SK-N-SH (cell line): ENCODE results near the gene PCDHGB1. TPM values are rescaled to one million over a fixed set of nuclear protein-coding genes. Genes with fewer than 3 reads are reported as not detected.
"Not testable (repeated sequence)": the region's sequence is repeated elsewhere in the genome, so short reads cannot be mapped to it uniquely, and the experiment has no call there.

Experiments
- CTCF ChIA-PET: fragments of 300-600, 350-600 bp; formaldehyde crosslinking; extraction: SDS; loops from one replicate; lab custom pipeline; 2021; lab: Yijun Ruan, JAX
- POLR2A ChIA-PET: fragments of 350-600 bp; sonication (Branson Sonifier 250); formaldehyde crosslinking; extraction: SDS; loops from one replicate; lab custom pipeline; 2020; ENCODE audit warnings: antibody characterized with exemption, inconsistent platforms; lab: Yijun Ruan, JAX
- DNase-seq: peaks from one replicate; pipeline ENCODE4 v3.0.0; 2012
- H2AFZ ChIP-seq: fragments of 200-600 bp; sonication (generic); 2 replicates; pipeline ENCODE4 v1.8.1; 2016; ENCODE audit warnings: antibody characterized with exemption, mild to moderate bottlenecking, low read depth
- H3F3A ChIP-seq: fragments of 200-600 bp; sonication (generic); replicated peaks from 2 replicates; pipeline ENCODE3; 2016; ENCODE audit warnings: antibody characterized with exemption, mild to moderate bottlenecking; ENCODE audit not compliant: insufficient read depth
- H3K27ac ChIP-seq, 2 experiments: fragments of 200-500 bp in 1 of 2; fragments of 200-600 bp in 1 of 2; sonication (Bioruptor generic) in 1 of 2; sonication (generic), shearing (Covaris generic) in 1 of 2; 2 replicates each; pipeline versions ENCODE4 v1.5.1 to v1.6.1; 2014 to 2016; ENCODE audit warnings: low read depth in 2 of 2, inconsistent platforms in 1 of 2, low read length in 1 of 2, mild to moderate bottlenecking in 1 of 2, mixed read lengths in 1 of 2
- H3K27me3 ChIP-seq: fragments of 200-600 bp; sonication (generic), shearing (Covaris generic); 2 replicates; pipeline ENCODE4 v1.6.1; 2016; ENCODE audit warnings: mixed run types; ENCODE audit not compliant: insufficient read depth
- H3K36me3 ChIP-seq, 2 experiments: fragments of 200-500 bp in 1 of 2; fragments of 200-600 bp in 1 of 2; sonication (Bioruptor generic) in 1 of 2; sonication (generic) in 1 of 2; replicated peaks in 1 of 2; 2 replicates each; pipeline versions ENCODE3 to v1.5.1; 2014 to 2016; ENCODE audit warnings: low read length in 1 of 2, mild to moderate bottlenecking in 1 of 2; ENCODE audit not compliant: insufficient read depth in 2 of 2, control insufficient read depth in 1 of 2
- H3K4me1 ChIP-seq, 2 experiments: fragments of 200-500 bp in 1 of 2; fragments of 200-600 bp in 1 of 2; sonication (Bioruptor generic) in 1 of 2; sonication (generic), shearing (Covaris generic) in 1 of 2; 2 replicates each; pipeline versions ENCODE4 v1.5.1 to v1.6.1; 2014 to 2016; ENCODE audit warnings: low read depth in 1 of 2, low read length in 1 of 2, mixed run types in 1 of 2; ENCODE audit not compliant: insufficient read depth in 2 of 2, control insufficient read depth in 1 of 2
- H3K4me2 ChIP-seq: fragments of 200-600 bp; sonication (generic), shearing (Covaris generic); 2 replicates; pipeline ENCODE4 v1.6.1; 2017; ENCODE audit warnings: mixed run types
- H3K4me3 ChIP-seq, 2 experiments: fragments of 200-500 bp in 1 of 2; fragments of 200-600 bp in 1 of 2; sonication (Bioruptor generic) in 1 of 2; sonication (generic), shearing (Covaris generic) in 1 of 2; 2 replicates each; pipeline versions ENCODE4 v1.5.1 to v1.8.1; 2014 to 2016; ENCODE audit warnings: low read depth in 2 of 2, inconsistent platforms in 1 of 2, low read length in 1 of 2, mild to moderate bottlenecking in 1 of 2, mixed read lengths in 1 of 2, moderate library complexity in 1 of 2
- H3K79me2 ChIP-seq: fragments of 200-600 bp; sonication (generic); 2 replicates; pipeline ENCODE4 v1.8.1; 2017; ENCODE audit warnings: mild to moderate bottlenecking; ENCODE audit not compliant: insufficient read depth
- H3K9ac ChIP-seq: fragments of 200-600 bp; sonication (generic); 2 replicates; pipeline ENCODE4 v1.6.1; 2017; ENCODE audit warnings: mixed run types
- H3K9me2 ChIP-seq: fragments of 200-600 bp; sonication (generic); 2 replicates; pipeline ENCODE4 v1.6.1; 2017; ENCODE audit warnings: mixed run types
- H3K9me3 ChIP-seq: fragments of 200-600 bp; sonication (generic); 2 replicates; pipeline ENCODE4 v1.6.1; 2017; ENCODE audit warnings: mixed run types, mild to moderate bottlenecking, moderate library complexity
- H4K20me1 ChIP-seq: fragments of 200-600 bp; sonication (generic); 2 replicates; pipeline ENCODE4 v1.6.1; 2017; ENCODE audit warnings: mild to moderate bottlenecking, mixed run types; ENCODE audit not compliant: insufficient read depth
- RAD21 ChIP-seq: IDR thresholded peaks from 2 replicates; pipeline ENCODE4 v1.6.1; 2012; ENCODE audit warnings: mild to moderate bottlenecking, low read length
- SMC3 ChIP-seq: IDR thresholded peaks from 2 replicates; pipeline ENCODE4 v1.6.1; 2012; ENCODE audit warnings: low read depth, low read length, improper control_type of control experiment
- YY1 ChIP-seq: IDR thresholded peaks from 2 replicates; pipeline ENCODE4 v1.4.0; 2012; ENCODE audit warnings: low read depth, mild to moderate bottlenecking
- WGBS: methylation state at CpG from one replicate; pipeline ENCODE4 v1.1.6; 2017; ENCODE audit warnings: low lambda C conversion rate; 5-methylcytosine and 5-hydroxymethylcytosine counted together
- polyA plus RNA-seq, 3 experiments: library from polyadenylated mRNA; depleted of rRNA; stranded (reverse); fragments of >200 nt; gene quantifications; 2 replicates each; pipeline ENCODE4 v1.2.3, GENCODE V29; 2012
- TF ChIP-seq, protein P1 (sequence below): fragments of 200-600 bp; sonication (generic); IDR thresholded peaks from 2 replicates; pipeline ENCODE4 v1.6.1; 2017; ENCODE audit warnings: antibody characterized with exemption, mild to moderate bottlenecking, moderate library complexity
- TF ChIP-seq, protein P2 (sequence below): fragments of 150-350 bp; IDR thresholded peaks from 2 replicates; pipeline ENCODE4 v1.6.1; 2017; ENCODE audit warnings: antibody characterized with exemption, low read length, low read depth, borderline replicate concordance

Gene PCDHGB1
- polyA plus RNA-seq, 1 of the 3 experiments (the other 2 are of a cell fraction): 0.77 TPM

DNA sequence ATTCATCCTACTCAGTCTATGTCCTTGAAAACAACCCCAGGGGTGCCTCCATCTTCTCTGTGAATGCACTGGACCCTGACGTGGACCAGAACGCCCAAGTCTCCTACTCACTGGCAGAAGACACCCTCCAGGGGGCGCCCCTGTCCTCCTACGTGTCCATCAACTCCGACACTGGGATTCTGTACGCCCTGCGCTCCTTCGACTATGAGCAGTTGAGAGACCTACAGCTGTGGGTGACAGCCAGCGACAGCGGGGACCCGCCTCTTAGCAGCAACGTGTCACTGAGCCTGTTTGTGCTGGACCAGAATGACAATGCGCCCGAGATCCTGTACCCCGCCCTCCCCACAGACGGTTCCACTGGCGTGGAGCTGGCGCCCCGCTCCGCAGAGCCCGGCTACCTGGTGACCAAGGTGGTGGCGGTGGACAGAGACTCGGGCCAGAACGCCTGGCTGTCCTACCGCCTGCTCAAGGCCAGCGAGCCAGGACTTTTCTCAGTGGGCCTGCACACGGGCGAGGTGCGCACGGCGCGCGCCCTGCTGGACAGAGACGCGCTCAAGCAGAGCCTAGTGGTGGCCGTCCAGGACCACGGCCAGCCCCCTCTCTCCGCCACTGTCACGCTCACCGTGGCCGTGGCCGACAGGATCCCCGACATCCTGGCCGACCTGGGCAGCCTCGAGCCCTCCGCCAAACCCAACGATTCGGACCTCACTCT is 25.7 kb downstream of the PCDHGB1 start:
- H3K9me2 ChIP-seq, DNase-seq, H3K4me2 ChIP-seq, H3F3A ChIP-seq, H3K9me3 ChIP-seq, H3K9ac ChIP-seq, H2AFZ ChIP-seq, H3K79me2 ChIP-seq, H3K4me3 ChIP-seq, H3K27me3 ChIP-seq, POLR2A ChIA-PET, H3K27ac ChIP-seq, H4K20me1 ChIP-seq, H3K4me1 ChIP-seq: not testable (repeated sequence)
- peaks cover 0 to 14% of the 10 kb centered on the region in 2 experiments for H3K36me3 ChIP-seq
- TF ChIP-seq, protein P1, sequence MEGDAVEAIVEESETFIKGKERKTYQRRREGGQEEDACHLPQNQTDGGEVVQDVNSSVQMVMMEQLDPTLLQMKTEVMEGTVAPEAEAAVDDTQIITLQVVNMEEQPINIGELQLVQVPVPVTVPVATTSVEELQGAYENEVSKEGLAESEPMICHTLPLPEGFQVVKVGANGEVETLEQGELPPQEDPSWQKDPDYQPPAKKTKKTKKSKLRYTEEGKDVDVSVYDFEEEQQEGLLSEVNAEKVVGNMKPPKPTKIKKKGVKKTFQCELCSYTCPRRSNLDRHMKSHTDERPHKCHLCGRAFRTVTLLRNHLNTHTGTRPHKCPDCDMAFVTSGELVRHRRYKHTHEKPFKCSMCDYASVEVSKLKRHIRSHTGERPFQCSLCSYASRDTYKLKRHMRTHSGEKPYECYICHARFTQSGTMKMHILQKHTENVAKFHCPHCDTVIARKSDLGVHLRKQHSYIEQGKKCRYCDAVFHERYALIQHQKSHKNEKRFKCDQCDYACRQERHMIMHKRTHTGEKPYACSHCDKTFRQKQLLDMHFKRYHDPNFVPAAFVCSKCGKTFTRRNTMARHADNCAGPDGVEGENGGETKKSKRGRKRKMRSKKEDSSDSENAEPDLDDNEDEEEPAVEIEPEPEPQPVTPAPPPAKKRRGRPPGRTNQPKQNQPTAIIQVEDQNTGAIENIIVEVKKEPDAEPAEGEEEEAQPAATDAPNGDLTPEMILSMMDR: 0 out of 2 replicates have a peak, but pooled peaks have one; percentile 7
- WGBS: 72% methylated on average over 9 of the region's 48 CpGs
- CTCF ChIA-PET: interaction anchor here (1.5 to 1.8 kb wide), 3 partner anchors 152 to 192 kb away, joined by 3 to 8 read pairs (median 6); partner anchors contain the start of gene PCDHB14

DNA sequence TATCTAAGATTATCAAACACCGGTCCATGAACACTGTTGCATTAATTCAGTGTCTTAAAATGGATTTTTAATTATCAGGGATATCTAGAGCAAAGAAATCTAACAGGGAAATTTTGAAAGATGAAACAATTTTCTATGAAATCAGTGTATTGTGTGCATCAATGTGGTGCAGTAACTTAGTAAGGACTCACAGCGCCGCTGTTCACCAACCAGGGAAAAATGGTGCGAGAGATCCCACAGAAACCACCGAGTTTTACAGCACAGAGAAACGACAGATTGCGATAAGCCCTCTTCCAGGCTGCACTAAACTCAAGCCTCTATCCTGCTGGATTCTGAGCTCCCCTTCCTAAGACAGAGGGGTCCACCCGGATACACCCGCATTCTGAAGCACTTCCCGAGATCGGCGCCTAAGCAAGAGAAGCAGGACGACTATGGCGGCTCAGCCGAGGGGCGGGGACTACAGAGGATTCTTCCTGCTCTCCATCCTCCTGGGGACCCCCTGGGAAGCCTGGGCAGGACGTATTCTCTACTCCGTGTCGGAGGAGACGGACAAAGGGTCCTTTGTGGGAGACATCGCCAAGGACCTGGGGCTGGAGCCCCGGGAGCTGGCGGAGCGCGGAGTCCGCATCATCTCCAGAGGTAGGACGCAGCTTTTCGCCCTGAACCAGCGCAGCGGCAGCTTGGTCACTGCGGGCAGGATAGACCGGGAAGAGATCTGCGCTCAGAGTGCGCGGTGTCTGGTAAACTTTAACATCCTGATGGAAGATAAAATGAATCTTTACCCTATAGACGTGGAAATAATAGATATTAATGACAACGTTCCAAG is 32.8 kb downstream of the PCDHGB1 start, which contains the start of gene PCDHGA7:
PCDHGA7 (plus strand) TSS at position 274 of the 826 bp plus-strand sequence; CDS start at position 432, 158 bp downstream.
- H3K9me2 ChIP-seq: no peaks in the 10 kb centered on the region
- peak within 1 kb of the TSS; percentile 74 for H3K9ac ChIP-seq
- H3K4me1 ChIP-seq: no peaks in the 10 kb centered on the region; a peak in 1 of 4 replicates
- peak within 1 kb of the TSS; percentile 76 for H2AFZ ChIP-seq
- peak within 1 kb of the TSS; percentile 53 to 62 for H3K4me3 ChIP-seq
- H3K4me2 ChIP-seq: peak within 1 kb of the TSS; percentile 58
- H3K27me3 ChIP-seq: no peaks in the 10 kb centered on the region
- 30% methylated on average over 36 of the region's 37 CpGs for WGBS
- peaks cover 0 to 4% of the 10 kb centered on the region in 2 experiments for H3K36me3 ChIP-seq
- 0 out of 2 replicates have a peak, but pooled peaks cover 5% of the 10 kb centered on the region for H3K79me2 ChIP-seq
- DNase-seq: peak; percentile 70
- no peaks in the 10 kb centered on the region for H3F3A ChIP-seq
- H4K20me1 ChIP-seq: no peaks in the 10 kb centered on the region
- H3K27ac ChIP-seq: peak within 1 kb of the TSS; percentile 55 to 83
- ChIA-PET CTCF (interaction anchor here (1.0 to 2.2 kb wide), 14 partner anchors 11 to 261 kb away, joined by 3 to 16 read pairs (median 4); partner anchors contain the start of genes PCDHB14 and PCDHB4), POLR2A (interaction anchor here (1.2 to 1.5 kb wide), 3 partner anchors 62 to 178 kb away, joined by 3 to 6 read pairs (median 4); partner anchors contain the start of gene TAF7)
- H3K9me3 ChIP-seq: no peaks in the 10 kb centered on the region
- peak; percentile 60 for TF ChIP-seq SMC3
- TF ChIP-seq, protein P2, sequence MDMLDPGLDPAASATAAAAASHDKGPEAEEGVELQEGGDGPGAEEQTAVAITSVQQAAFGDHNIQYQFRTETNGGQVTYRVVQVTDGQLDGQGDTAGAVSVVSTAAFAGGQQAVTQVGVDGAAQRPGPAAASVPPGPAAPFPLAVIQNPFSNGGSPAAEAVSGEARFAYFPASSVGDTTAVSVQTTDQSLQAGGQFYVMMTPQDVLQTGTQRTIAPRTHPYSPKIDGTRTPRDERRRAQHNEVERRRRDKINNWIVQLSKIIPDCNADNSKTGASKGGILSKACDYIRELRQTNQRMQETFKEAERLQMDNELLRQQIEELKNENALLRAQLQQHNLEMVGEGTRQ: no peak
- peak; percentile 83 for TF ChIP-seq RAD21
- peak; percentile 63; the same call in 1 of the 2 replicates for TF ChIP-seq YY1
- TF ChIP-seq, protein P1: peak; percentile 65
